Measurements from ENCODE around the gene ATP11A.
A peak's percentile ranks its signal among the peaks of the same experiment; 100 is the strongest.
"Not testable (repeated sequence)": the region's sequence is repeated elsewhere in the genome, so short reads cannot be mapped to it uniquely, and the experiment has no call there.

The ATP11A gene

GRCh38 chr13:112782429-112783010 is 92.7 kb downstream of the ATP11A start:
- no peak overlapping the region for H3K4me3 ChIP-seq (ENCODE audit: low read length)
- DNase-seq (ENCODE audit: low read depth) = no peak
- TF ChIP-seq CTCF (conservative IDR thresholded peaks at IDR 0.05; ENCODE audit: low read length) = no peak

GRCh38 chr13:112783135-112783977 is 93.5 kb downstream of the ATP11A start:
- TF ChIP-seq CTCF (conservative IDR thresholded peaks at IDR 0.05; ENCODE audit: low read length) = no peak
- no peak overlapping the region for H3K4me3 ChIP-seq (ENCODE audit: low read length)
- peak; percentile 78 for DNase-seq (ENCODE audit: low read depth)

GRCh38 chr13:112783978-112784371 is 94.1 kb downstream of the ATP11A start:
- H3K4me3 ChIP-seq (ENCODE audit: low read length) = no peak overlapping the region
- no peak for DNase-seq (ENCODE audit: low read depth)
- no peak for TF ChIP-seq CTCF (conservative IDR thresholded peaks at IDR 0.05; ENCODE audit: low read length)

- H3K4me3 ChIP-seq (ENCODE audit: low read length) = no peak overlapping the region
- no peak for TF ChIP-seq CTCF (conservative IDR thresholded peaks at IDR 0.05; ENCODE audit: low read length)
- DNase-seq (ENCODE audit: low read depth) = no peak
Observed at GRCh38 chr13:112784811-112785482, 95.1 kb downstream of the ATP11A start.

GRCh38 chr13:112785483-112785856 is 95.6 kb downstream of the ATP11A start:
- DNase-seq (ENCODE audit: low read depth) = no peak
- TF ChIP-seq CTCF (conservative IDR thresholded peaks at IDR 0.05; ENCODE audit: low read length) = no peak
- no peak overlapping the region for H3K4me3 ChIP-seq (ENCODE audit: low read length)

GRCh38 chr13:112786810-112787209 is 97.0 kb downstream of the ATP11A start:
- H3K4me3 ChIP-seq (ENCODE audit: low read length); DNase-seq (ENCODE audit: low read depth): not testable (repeated sequence)

- H3K4me3 ChIP-seq (ENCODE audit: low read length) = no peak overlapping the region
- TF ChIP-seq CTCF (conservative IDR thresholded peaks at IDR 0.05; ENCODE audit: low read length) = no peak
- DNase-seq (ENCODE audit: low read depth) = no peak
Observed at GRCh38 chr13:112790735-112791641, 101.2 kb downstream of the ATP11A start.
